Measurements from ENCODE around the gene CEP152.
"Not testable (repeated sequence)": the region's sequence is repeated elsewhere in the genome, so short reads cannot be mapped to it uniquely, and the experiment has no call there.

CEP152 gene

GRCh38 chr15:48796521-48796920, 14.3 kb downstream of the CEP152 start:
- Mint-ChIP-seq H3K4me3 (no peak overlapping the region), H3K36me3 (peaks cover 32% of the 10 kb centered on the region), H3K4me1 (peaks cover 9% of the 10 kb centered on the region), H3K27ac (no peak overlapping the region), H3K27me3 (no peaks in the 10 kb centered on the region), H3K9me3 (no peaks in the 10 kb centered on the region)
- ATAC-seq: no peak

- Mint-ChIP-seq H3K4me1 (peaks cover 9% of the 10 kb centered on the region), H3K27ac (no peak overlapping the region), H3K9me3 (no peaks in the 10 kb centered on the region), H3K27me3 (no peaks in the 10 kb centered on the region), H3K36me3 (peaks cover 33% of the 10 kb centered on the region), H3K4me3 (no peak overlapping the region)
- ATAC-seq: no peak
Measured at GRCh38 chr15:48795901-48796300, 15.0 kb downstream of the CEP152 start.

GRCh38 chr15:48794697-48795134, 16.2 kb downstream of the CEP152 start:
- Mint-ChIP-seq H3K36me3 (peaks cover 43% of the 10 kb centered on the region), H3K9me3 (no peaks in the 10 kb centered on the region), H3K4me1 (peaks cover 9% of the 10 kb centered on the region), H3K27me3 (no peaks in the 10 kb centered on the region), H3K27ac (peak overlapping the region; percentile 93), H3K4me3 (peak overlapping the region; percentile 61)
- ATAC-seq: peak; percentile 92

- H3K4me1 Mint-ChIP-seq: peaks cover 9% of the 10 kb centered on the region
- H3K9me3 Mint-ChIP-seq: no peaks in the 10 kb centered on the region
- H3K27me3 Mint-ChIP-seq: no peaks in the 10 kb centered on the region
- no peak for ATAC-seq
- peaks cover 52% of the 10 kb centered on the region for H3K36me3 Mint-ChIP-seq
- no peak overlapping the region for H3K27ac Mint-ChIP-seq
- H3K4me3 Mint-ChIP-seq: no peak overlapping the region
Measured at GRCh38 chr15:48792408-48792807, 18.5 kb downstream of the CEP152 start.

DNA sequence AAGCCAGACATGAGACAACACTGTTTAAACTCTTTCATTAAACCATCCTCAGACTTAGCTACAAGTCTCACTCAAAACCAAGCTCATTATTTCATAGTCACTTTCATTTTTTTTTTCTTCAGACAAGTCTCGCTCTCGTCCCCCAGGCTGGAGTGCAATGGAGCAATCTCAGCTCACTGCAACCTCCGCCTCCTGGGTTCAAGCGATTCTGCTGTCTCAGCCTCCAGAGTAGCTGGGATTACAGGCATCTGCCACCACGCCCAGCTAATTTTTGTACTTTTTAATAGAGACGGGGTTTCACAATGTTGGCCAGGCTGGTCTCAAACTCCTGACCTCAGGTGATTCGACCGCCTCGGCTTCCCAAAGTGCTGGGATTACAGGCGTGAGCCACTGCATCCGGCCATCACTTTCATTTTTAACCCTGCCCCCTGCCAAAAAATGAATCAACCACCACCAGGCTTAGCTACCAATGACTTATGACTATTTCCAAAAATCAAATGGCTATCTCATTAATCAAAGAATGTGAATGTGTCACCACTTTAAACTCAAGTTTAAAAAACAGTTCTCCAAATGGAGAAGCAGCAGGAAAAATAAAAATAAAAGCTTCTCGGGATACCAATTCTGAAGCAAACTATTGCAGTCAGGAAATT, 20.3 kb downstream of the CEP152 start:
- not testable (repeated sequence) for H3K27ac Mint-ChIP-seq, H3K4me3 Mint-ChIP-seq, H3K27me3 Mint-ChIP-seq, H3K9me3 Mint-ChIP-seq, ATAC-seq, H3K4me1 Mint-ChIP-seq
- H3K36me3 Mint-ChIP-seq: peaks cover 48% of the 10 kb centered on the region

- no peak for ATAC-seq
- H3K9me3 Mint-ChIP-seq: no peaks in the 10 kb centered on the region
- H3K27me3 Mint-ChIP-seq: no peaks in the 10 kb centered on the region
- peaks cover 62% of the 10 kb centered on the region for H3K36me3 Mint-ChIP-seq
- H3K27ac Mint-ChIP-seq: peak overlapping the region; percentile 44
- H3K4me3 Mint-ChIP-seq: no peak overlapping the region
- no peaks in the 10 kb centered on the region for H3K4me1 Mint-ChIP-seq
Measured at GRCh38 chr15:48785712-48786111, 25.2 kb downstream of the CEP152 start.

- no peak for ATAC-seq
- Mint-ChIP-seq H3K27ac (peak overlapping the region; percentile 44), H3K9me3 (no peaks in the 10 kb centered on the region)
Measured at GRCh38 chr15:48785195-48785594, 25.7 kb downstream of the CEP152 start.

DNA sequence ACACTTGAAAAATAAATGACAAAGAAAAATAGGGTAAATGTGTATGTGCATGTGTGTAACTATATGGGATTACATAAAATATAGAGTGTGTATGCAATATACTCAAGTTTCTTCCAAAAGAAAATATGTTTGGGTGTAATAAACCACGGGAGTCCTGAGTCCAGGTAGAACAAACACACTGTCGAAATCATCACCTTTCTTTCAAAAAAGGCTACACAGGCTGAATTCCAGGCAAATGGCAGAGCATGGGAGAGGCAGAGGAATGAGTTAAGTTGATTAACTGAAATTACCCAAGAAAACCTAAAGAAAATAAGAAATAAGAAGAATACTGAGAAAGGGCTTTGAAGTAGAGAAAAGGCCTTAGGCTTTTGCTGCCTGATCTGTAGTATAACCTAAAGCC, 26.1 kb downstream of the CEP152 start:
- no peak overlapping the region for H3K4me3 Mint-ChIP-seq
- H3K4me1 Mint-ChIP-seq: no peaks in the 10 kb centered on the region
- H3K36me3 Mint-ChIP-seq: peaks cover 63% of the 10 kb centered on the region
- H3K27me3 Mint-ChIP-seq: no peaks in the 10 kb centered on the region
- H3K9me3 Mint-ChIP-seq: no peaks in the 10 kb centered on the region
- H3K27ac Mint-ChIP-seq: no peak overlapping the region
- no peak for ATAC-seq

More at GRCh38 chr15:48785195-48785594, 25.7 kb downstream of the CEP152 start:
- peaks cover 63% of the 10 kb centered on the region for H3K36me3 Mint-ChIP-seq
- H3K27me3 Mint-ChIP-seq: no peaks in the 10 kb centered on the region
- no peak overlapping the region for H3K4me3 Mint-ChIP-seq
- H3K4me1 Mint-ChIP-seq: no peaks in the 10 kb centered on the region

DNA sequence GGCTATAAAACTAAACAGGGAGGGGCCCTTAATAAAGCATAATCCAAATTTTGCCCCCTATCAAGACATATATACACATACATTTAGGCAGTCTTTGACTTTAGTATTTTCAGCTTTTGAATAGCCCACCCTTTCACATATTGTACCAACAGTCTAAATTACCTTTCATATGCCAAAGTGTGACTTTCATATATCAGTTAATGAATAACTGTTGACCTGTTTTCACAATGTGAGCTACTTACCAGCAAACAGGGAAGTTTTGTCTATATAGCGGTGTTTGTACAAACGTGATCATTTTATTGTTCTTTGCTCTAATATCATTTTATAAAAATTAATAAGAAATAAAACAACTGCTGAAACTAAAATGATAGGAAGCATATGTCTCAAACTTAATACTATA, 28.0 kb downstream of the CEP152 start:
- H3K4me3 Mint-ChIP-seq: no peak overlapping the region
- H3K27me3 Mint-ChIP-seq: no peaks in the 10 kb centered on the region
- ATAC-seq: no peak
- H3K9me3 Mint-ChIP-seq: no peaks in the 10 kb centered on the region
- peaks cover 56% of the 10 kb centered on the region for H3K36me3 Mint-ChIP-seq
- no peak overlapping the region for H3K27ac Mint-ChIP-seq
- no peaks in the 10 kb centered on the region for H3K4me1 Mint-ChIP-seq

DNA sequence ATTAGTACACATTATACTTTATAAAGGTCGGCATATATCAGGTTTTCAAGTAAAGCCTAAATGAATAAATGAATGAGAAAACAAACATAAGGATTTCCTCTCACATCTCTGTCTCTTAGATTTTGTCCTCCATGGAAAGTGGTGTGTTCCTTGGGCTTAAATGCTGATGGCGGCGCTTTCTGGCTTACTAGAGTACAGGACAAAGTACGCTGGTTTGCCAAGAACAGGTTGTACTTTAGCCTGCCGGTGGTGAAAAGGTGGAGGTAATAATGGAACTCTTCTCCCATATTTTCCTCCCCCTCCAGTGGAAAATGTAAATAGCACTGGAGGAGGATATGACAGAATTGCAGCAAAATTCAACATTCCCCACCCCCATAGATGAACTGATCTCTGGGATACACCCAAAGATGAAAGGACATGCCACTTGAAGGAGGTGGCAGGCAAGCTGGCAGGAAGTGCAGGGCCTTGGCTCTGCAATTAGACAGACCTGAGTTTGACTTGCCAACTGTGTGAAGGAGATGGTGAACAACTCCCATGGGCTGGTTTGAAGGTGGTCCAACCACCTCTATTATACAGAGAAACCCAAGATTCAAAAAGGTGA, 29.3 kb downstream of the CEP152 start:
- ATAC-seq: no peak
- H3K27me3 Mint-ChIP-seq: no peaks in the 10 kb centered on the region
- no peak overlapping the region for H3K27ac Mint-ChIP-seq
- no peaks in the 10 kb centered on the region for H3K9me3 Mint-ChIP-seq
- H3K4me3 Mint-ChIP-seq: no peak overlapping the region
- H3K36me3 Mint-ChIP-seq: peaks cover 52% of the 10 kb centered on the region
- no peaks in the 10 kb centered on the region for H3K4me1 Mint-ChIP-seq

- H3K9me3 Mint-ChIP-seq: no peaks in the 10 kb centered on the region
- no peak for ATAC-seq
- peaks cover 50% of the 10 kb centered on the region for H3K36me3 Mint-ChIP-seq
- H3K4me1 Mint-ChIP-seq: no peaks in the 10 kb centered on the region
- H3K27me3 Mint-ChIP-seq: no peaks in the 10 kb centered on the region
- H3K4me3 Mint-ChIP-seq: no peak overlapping the region
- H3K27ac Mint-ChIP-seq: no peak overlapping the region
Measured at GRCh38 chr15:48781017-48781416, 29.9 kb downstream of the CEP152 start.

GRCh38 chr15:48778331-48778730, 32.5 kb downstream of the CEP152 start:
- Mint-ChIP-seq H3K27ac (no peak overlapping the region), H3K9me3 (peaks cover 5% of the 10 kb centered on the region), H3K4me1 (no peaks in the 10 kb centered on the region), H3K36me3 (peaks cover 59% of the 10 kb centered on the region), H3K4me3 (no peak overlapping the region), H3K27me3 (no peaks in the 10 kb centered on the region)
- ATAC-seq: no peak

GRCh38 chr15:48777645-48778330, 33.1 kb downstream of the CEP152 start:
- H3K4me3 Mint-ChIP-seq: no peak overlapping the region
- H3K9me3 Mint-ChIP-seq: peaks cover 5% of the 10 kb centered on the region
- no peak for ATAC-seq
- H3K27me3 Mint-ChIP-seq: no peaks in the 10 kb centered on the region
- peaks cover 59% of the 10 kb centered on the region for H3K36me3 Mint-ChIP-seq
- no peak overlapping the region for H3K27ac Mint-ChIP-seq
- no peaks in the 10 kb centered on the region for H3K4me1 Mint-ChIP-seq

GRCh38 chr15:48775546-48775945, 35.3 kb downstream of the CEP152 start:
- Mint-ChIP-seq H3K27ac (no peak overlapping the region), H3K27me3 (no peaks in the 10 kb centered on the region), H3K9me3 (peaks cover 5% of the 10 kb centered on the region), H3K4me1 (no peaks in the 10 kb centered on the region), H3K36me3 (peaks cover 59% of the 10 kb centered on the region), H3K4me3 (no peak overlapping the region)
- ATAC-seq: no peak

- no peaks in the 10 kb centered on the region for H3K27me3 Mint-ChIP-seq
Measured at GRCh38 chr15:48774484-48774883, 36.4 kb downstream of the CEP152 start.

GRCh38 chr15:48766196-48766595, 44.7 kb downstream of the CEP152 start:
- no peak overlapping the region for H3K27ac Mint-ChIP-seq
- H3K36me3 Mint-ChIP-seq: peaks cover 69% of the 10 kb centered on the region
- H3K4me1 Mint-ChIP-seq: no peaks in the 10 kb centered on the region
- no peaks in the 10 kb centered on the region for H3K9me3 Mint-ChIP-seq
- no peak for ATAC-seq
- no peak overlapping the region for H3K4me3 Mint-ChIP-seq
- H3K27me3 Mint-ChIP-seq: no peaks in the 10 kb centered on the region

More at GRCh38 chr15:48774484-48774883, 36.4 kb downstream of the CEP152 start:
- Mint-ChIP-seq H3K4me3 (no peak overlapping the region), H3K4me1 (no peaks in the 10 kb centered on the region), H3K36me3 (peaks cover 58% of the 10 kb centered on the region), H3K27ac (no peak overlapping the region), H3K9me3 (peaks cover 5% of the 10 kb centered on the region)
- ATAC-seq: no peak
